ENCODE results near the gene PLET1.

The PLET1 gene

GRCh38 chr11:112260490-112260889 is at the start of gene PLET1:
Gene PLET1, minus strand, starts transcription at chr11:112260860. Its CDS starts 271 bp downstream, at chr11:112260589.
- DNase-seq, result no peak

GRCh38 chr11:112310419-112310818 is 49.8 kb upstream of the PLET1 start:
- DNase-seq, result no peak

- DNase-seq, result no peak
These were observed 48.0 kb upstream of the PLET1 start for GRCh38 chr11:112308651-112309050.

GRCh38 chr11:112307616-112308015 is 47.0 kb upstream of the PLET1 start:
- no peak for DNase-seq

- peak; percentile 84 for DNase-seq
These were observed 45.6 kb upstream of the PLET1 start for GRCh38 chr11:112306230-112306629.

- DNase-seq, result no peak
These were observed 44.3 kb upstream of the PLET1 start for GRCh38 chr11:112304914-112305313.

GRCh38 chr11:112303616-112304015 is 43.0 kb upstream of the PLET1 start:
- DNase-seq, result peak; percentile 33

- peak; percentile 7 for DNase-seq
These were observed 41.7 kb upstream of the PLET1 start for GRCh38 chr11:112302226-112302868.

- no peak for DNase-seq
These were observed 39.6 kb upstream of the PLET1 start for GRCh38 chr11:112300094-112300786.

- DNase-seq, result no peak
These were observed 37.9 kb upstream of the PLET1 start for GRCh38 chr11:112298535-112298934.

GRCh38 chr11:112297248-112297866 is 36.7 kb upstream of the PLET1 start:
- DNase-seq, result no peak

- DNase-seq, result no peak
These were observed 35.4 kb upstream of the PLET1 start for GRCh38 chr11:112296044-112296443.

- DNase-seq, result no peak
These were observed 34.2 kb upstream of the PLET1 start for GRCh38 chr11:112294688-112295340.

GRCh38 chr11:112293614-112294013 is 33.0 kb upstream of the PLET1 start:
- no peak for DNase-seq

- no peak for DNase-seq
These were observed 32.2 kb upstream of the PLET1 start for GRCh38 chr11:112292785-112293407.

GRCh38 chr11:112292188-112292587 is 31.5 kb upstream of the PLET1 start:
- no peak for DNase-seq

- DNase-seq, result no peak
These were observed 30.5 kb upstream of the PLET1 start for GRCh38 chr11:112291191-112291590.

- DNase-seq, result peak; percentile 30
These were observed 29.8 kb upstream of the PLET1 start for GRCh38 chr11:112290493-112290850.

- DNase-seq, result peak; percentile 70
These were observed 29.2 kb upstream of the PLET1 start for GRCh38 chr11:112289588-112290492.

GRCh38 chr11:112288021-112288420 is 27.4 kb upstream of the PLET1 start:
- DNase-seq, result no peak

GRCh38 chr11:112285841-112286311 is 25.2 kb upstream of the PLET1 start:
- DNase-seq, result no peak

GRCh38 chr11:112281726-112282125 is 21.1 kb upstream of the PLET1 start:
- no peak for DNase-seq
